ENCODE data around the gene FUNDC2.

FUNDC2 gene

DNA sequence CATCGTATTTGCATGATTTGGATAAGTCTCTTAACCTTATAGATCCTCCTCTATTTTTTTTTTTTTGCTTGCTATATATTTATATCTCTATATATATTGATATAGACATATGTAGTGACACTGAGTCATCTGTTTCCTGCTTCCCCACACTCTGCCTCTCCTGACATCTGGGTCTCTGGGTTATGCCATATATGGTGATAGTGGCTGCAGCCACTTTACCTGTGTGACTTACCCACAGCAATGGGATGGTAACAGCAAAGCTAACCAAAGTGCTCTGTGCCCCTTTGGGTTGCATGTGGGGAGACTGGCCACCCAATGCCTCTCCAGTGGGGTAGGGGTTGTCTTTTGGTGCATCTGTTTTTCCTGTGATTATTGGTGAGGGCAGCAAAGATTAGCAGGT lies 29.8 kb downstream of the FUNDC2 start:
- Histone ChIP-seq H3K4me3 (ENCODE audit: low read depth, low read length) (no peak overlapping the region), H3K9me3 (ENCODE audit: control insufficient read depth, insufficient read depth, low read depth, low read length) (no peaks in the 10 kb centered on the region), H3K4me1 (ENCODE audit: control insufficient read depth, insufficient read depth, low read length) (no peaks in the 10 kb centered on the region), H3K36me3 (ENCODE audit: control insufficient read depth in 2 of 2, insufficient read depth in 1 of 2, low read length in 2 of 2) (peaks cover 7 to 34% of the 10 kb centered on the region in 2 experiments), H3K27ac (ENCODE audit: extremely low read depth, low read depth, low read length) (no peak overlapping the region)
- CTCF ChIA-PET, result interaction anchor here (0.7 to 5.0 kb wide), 17 partner anchors 8 to 139 kb away, joined by 3 to 67 read pairs (median 4); partner anchors contain the start of gene FUNDC2
- POLR2A ChIA-PET, result no interaction called here
- no peak for TF ChIP-seq KLF17 (tag by site-specific recombination; IDR thresholded peaks at IDR 0.05)
- TF ChIP-seq ZNF391 (tag by site-specific recombination; IDR thresholded peaks at IDR 0.05; ENCODE audit: borderline replicate concordance, low read depth), result no peak
- no peak for TF ChIP-seq PRDM6 (tag by site-specific recombination; IDR thresholded peaks at IDR 0.05)
- TF ChIP-seq ZFP41 (tag by site-specific recombination; IDR thresholded peaks at IDR 0.05; ENCODE audit: borderline replicate concordance), result no peak
- TF ChIP-seq ZNF621 (tag by site-specific recombination; IDR thresholded peaks at IDR 0.05), result no peak
- TF ChIP-seq ZNF211 (tag by site-specific recombination; IDR thresholded peaks at IDR 0.05; ENCODE audit: low read depth), result no peak
- TF ChIP-seq ZNF654 (tag by site-specific recombination; IDR thresholded peaks at IDR 0.05; ENCODE audit: low read depth), result no peak
- no peak for TF ChIP-seq ZNF266 (tag by site-specific recombination; IDR thresholded peaks at IDR 0.05; ENCODE audit: low read depth)
- TF ChIP-seq ZNF302 (tag by site-specific recombination; IDR thresholded peaks at IDR 0.05; ENCODE audit: low read depth), result no peak
- no peak for TF ChIP-seq ZNF133 (tag by site-specific recombination; IDR thresholded peaks at IDR 0.05)
- TF ChIP-seq, protein P1, sequence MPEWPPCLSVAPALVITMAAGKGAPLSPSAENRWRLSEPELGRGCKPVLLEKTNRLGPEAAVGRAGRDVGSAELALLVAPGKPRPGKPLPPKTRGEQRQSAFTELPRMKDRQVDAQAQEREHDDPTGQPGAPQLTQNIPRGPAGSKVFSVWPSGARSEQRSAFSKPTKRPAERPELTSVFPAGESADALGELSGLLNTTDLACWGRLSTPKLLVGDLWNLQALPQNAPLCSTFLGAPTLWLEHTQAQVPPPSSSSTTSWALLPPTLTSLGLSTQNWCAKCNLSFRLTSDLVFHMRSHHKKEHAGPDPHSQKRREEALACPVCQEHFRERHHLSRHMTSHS (tag by site-specific recombination; IDR thresholded peaks at IDR 0.05), result no peak
- TF ChIP-seq ZNF610 (tag by site-specific recombination; IDR thresholded peaks at IDR 0.05; ENCODE audit: borderline replicate concordance), result no peak
- TF ChIP-seq, protein P2, sequence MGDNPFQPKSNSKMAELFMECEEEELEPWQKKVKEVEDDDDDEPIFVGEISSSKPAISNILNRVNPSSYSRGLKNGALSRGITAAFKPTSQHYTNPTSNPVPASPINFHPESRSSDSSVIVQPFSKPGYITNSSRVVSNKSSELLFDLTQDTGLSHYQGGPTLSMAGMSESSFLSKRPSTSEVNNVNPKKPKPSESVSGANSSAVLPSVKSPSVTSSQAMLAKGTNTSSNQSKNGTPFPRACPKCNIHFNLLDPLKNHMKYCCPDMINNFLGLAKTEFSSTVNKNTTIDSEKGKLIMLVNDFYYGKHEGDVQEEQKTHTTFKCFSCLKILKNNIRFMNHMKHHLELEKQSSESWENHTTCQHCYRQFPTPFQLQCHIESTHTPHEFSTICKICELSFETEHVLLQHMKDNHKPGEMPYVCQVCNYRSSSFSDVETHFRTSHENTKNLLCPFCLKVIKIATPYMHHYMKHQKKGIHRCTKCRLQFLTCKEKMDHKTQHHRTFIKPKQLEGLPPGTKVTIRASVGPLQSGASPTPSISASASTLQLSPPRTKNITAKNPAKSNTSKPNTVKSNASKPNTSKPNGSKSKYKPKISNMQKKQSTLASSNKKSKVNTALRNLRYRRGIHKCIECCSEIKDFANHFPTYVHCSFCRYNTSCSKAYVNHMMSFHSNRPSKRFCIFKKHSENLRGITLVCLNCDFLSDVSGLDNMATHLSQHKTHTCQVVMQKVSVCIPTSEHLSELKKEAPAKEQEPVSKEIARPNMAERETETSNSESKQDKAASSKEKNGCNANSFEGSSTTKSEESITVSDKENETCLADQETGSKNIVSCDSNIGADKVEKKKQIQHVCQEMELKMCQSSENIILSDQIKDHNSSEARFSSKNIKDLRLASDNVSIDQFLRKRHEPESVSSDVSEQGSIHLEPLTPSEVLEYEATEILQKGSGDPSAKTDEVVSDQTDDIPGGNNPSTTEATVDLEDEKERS (tag by site-specific recombination; IDR thresholded peaks at IDR 0.05), result no peak
- TF ChIP-seq ZSCAN5A (tag by site-specific recombination; IDR thresholded peaks at IDR 0.05), result no peak
- TF ChIP-seq ZIC2 (tag by site-specific recombination; IDR thresholded peaks at IDR 0.05), result no peak
